Stimulated activated memory B cell treated with anti-CD40 and anti-IgM and Interleukin-4, amounts not matched to agents 10 μg/mL and 1 μg/mL and 100 μg/mL, for 72 hours (primary cell): ENCODE measurements around the gene GJC1.
"Not testable (repeated sequence)": the region's sequence is repeated elsewhere in the genome, so short reads cannot be mapped to it uniquely, and the experiment has no call there.

Experiments used
- ATAC-seq: fragments of 150-1000 bp; cut with Tn5 transposase; 2 replicates; pipeline ENCODE4 v1.10.0; 2021
- H3K27ac Mint-ChIP-seq: one replicate; pipeline ENCODE4 v1.8.0; 2022; ENCODE audit warnings: mild to moderate bottlenecking, mixed read lengths
- H3K27me3 Mint-ChIP-seq: one replicate; pipeline ENCODE4 v1.8.0; 2022; ENCODE audit warnings: mixed read lengths
- H3K36me3 Mint-ChIP-seq: one replicate; pipeline ENCODE4 v1.8.0; 2022; ENCODE audit warnings: mixed read lengths
- H3K4me1 Mint-ChIP-seq: one replicate; pipeline ENCODE4 v1.8.0; 2022; ENCODE audit warnings: mixed read lengths
- H3K4me3 Mint-ChIP-seq: one replicate; pipeline ENCODE4 v1.8.0; 2022; ENCODE audit warnings: mild to moderate bottlenecking, moderate library complexity, mixed read lengths
- H3K9me3 Mint-ChIP-seq: one replicate; pipeline ENCODE4 v1.8.0; 2022; ENCODE audit warnings: mixed read lengths

Gene GJC1

DNA sequence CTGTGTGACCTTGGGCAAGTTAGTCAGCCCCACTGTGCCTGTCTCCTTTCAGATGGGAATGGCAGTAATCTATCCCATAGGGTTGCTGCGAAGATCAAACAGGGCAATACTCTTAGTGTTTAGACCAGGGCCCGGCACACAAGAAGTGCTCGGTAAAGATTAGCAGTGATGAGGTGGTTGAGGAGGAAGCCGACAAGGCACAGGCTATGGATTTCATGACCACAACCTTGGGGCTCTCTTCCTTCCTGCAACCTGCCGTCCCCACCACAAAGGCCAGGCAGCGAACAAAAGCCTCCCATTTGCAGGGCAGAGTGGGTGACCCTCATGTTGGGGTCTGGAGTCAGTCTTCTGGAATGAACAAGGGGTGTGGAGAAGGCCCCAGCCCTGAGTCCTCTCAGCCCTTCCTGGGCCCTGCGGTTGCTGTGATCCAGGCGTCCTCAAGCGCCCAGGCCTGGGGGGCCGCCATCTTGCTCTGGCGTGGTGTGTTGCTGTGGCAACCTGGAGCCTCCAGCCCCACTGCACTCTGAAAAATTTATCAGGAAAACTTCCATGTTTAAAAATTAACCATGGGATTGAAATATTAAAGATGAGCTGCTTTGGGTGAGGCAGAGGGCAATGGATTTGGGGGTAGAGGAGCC is 61.5 kb downstream of the GJC1 start:
- H3K4me1 Mint-ChIP-seq = peaks cover 6% of the 10 kb centered on the region

DNA sequence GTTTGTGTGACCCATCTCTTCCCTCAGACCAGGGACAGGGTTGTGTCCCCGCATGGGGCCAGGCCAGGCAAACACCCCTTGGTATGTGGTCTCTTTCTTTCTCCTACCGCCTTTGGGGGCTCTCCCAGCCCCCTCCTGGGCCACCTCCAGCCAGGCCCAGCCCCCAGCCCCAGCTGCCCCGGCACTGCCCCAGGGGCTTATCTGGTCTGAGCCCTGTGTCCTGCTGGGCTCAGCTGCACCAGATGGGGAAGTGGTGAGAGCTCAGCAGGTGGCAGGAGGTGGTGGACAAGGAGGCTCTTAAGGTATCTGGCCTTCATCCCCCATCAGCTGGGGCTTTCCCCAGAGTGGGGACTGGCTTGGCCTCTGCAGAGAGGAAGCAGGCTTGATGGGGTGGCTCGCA is 62.6 kb downstream of the GJC1 start:
- no peak overlapping the region for H3K4me3 Mint-ChIP-seq
- H3K36me3 Mint-ChIP-seq = no peaks in the 10 kb centered on the region
- no peaks in the 10 kb centered on the region for H3K9me3 Mint-ChIP-seq
- H3K27me3 Mint-ChIP-seq = peaks cover 50% of the 10 kb centered on the region
- H3K27ac Mint-ChIP-seq = no peak overlapping the region
- peaks cover 6% of the 10 kb centered on the region for H3K4me1 Mint-ChIP-seq
- ATAC-seq = peak; percentile 50

More for the DNA sequence above, 61.5 kb downstream of the GJC1 start:
- ATAC-seq = no peak
- no peak overlapping the region for H3K4me3 Mint-ChIP-seq
- H3K36me3 Mint-ChIP-seq = no peaks in the 10 kb centered on the region
- peaks cover 57% of the 10 kb centered on the region for H3K27me3 Mint-ChIP-seq
- no peak overlapping the region for H3K27ac Mint-ChIP-seq
- H3K9me3 Mint-ChIP-seq = no peaks in the 10 kb centered on the region

DNA sequence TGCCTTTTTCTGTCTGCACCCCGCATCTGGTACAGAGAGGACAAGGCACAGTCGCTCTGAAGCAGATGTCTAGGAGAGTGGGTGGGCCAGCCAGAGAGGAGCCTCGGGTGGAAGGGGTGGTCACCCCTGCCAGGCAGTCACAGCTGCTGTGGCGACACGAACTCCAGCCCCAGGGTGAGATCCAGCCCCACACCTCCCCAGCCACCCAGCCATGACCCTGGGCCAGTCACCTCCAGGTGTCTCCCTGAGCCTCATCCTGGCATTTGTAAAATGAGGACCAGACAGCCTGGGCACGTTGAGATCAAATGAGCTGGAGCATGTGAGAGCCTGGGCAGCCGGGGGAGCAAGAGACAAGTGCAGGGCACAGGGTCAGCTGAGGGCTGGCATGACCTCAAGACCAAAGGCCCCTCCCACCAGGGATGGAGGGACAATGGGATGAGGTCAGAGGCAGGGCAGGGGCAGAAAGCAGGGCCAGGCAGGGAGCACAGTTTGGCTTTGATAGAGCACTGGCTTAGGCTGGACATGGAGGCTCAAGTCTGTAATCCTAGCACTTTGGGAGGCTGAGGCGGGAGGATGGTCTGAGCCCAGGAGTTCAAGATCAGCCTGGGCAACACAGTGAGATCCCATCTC is 63.6 kb downstream of the GJC1 start:
- Mint-ChIP-seq H3K36me3 (no peaks in the 10 kb centered on the region), H3K4me1 (peaks cover 6% of the 10 kb centered on the region), H3K27me3 (peaks cover 59% of the 10 kb centered on the region), H3K9me3 (no peaks in the 10 kb centered on the region), H3K27ac (no peak overlapping the region), H3K4me3 (no peak overlapping the region)
- no peak for ATAC-seq

DNA sequence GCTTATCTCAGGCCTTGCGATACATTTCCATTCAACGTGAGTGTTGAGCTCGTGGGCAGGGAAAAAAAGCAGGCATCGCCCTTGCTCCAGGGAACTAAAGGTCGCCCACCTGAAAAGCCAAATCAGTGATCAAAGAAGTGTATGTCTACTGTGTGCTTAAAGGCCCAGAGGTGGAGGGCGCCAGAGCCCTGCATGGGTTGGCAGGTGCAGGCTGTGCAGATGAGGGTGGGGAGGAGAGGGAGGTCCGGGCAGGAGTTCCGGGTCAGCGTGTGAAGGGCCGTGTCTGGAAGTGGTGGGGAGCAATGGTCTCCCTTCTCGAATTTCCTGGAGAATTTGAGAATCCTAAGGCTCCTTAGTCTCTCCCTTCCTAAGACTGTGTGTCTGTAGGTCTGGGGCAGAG is 64.1 kb downstream of the GJC1 start:
- no peak overlapping the region for H3K4me3 Mint-ChIP-seq
- H3K4me1 Mint-ChIP-seq = peaks cover 6% of the 10 kb centered on the region
- no peaks in the 10 kb centered on the region for H3K9me3 Mint-ChIP-seq
- no peak for ATAC-seq
- H3K27me3 Mint-ChIP-seq = peaks cover 65% of the 10 kb centered on the region
- H3K36me3 Mint-ChIP-seq = no peaks in the 10 kb centered on the region
- H3K27ac Mint-ChIP-seq = no peak overlapping the region

DNA sequence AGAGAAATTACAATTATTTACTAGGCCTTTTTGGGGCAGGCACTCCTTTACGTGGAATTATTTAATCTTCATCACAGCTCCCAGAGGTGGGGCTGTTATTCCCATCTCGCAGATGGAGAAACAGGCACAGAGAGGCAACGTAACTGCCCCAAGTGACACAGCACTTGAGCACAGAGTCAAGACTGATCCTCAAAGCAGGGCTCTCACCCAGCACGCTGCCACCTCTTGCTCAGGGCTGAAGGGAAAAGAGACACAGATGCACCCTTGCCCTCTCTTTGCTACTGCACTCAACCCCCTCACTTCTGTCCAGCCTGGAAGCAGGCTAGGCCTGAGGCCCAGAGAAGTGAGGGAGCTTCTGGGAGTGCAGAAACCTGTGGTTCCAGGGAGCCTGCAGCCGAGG is 66.9 kb downstream of the GJC1 start:
- no peak for ATAC-seq
- H3K27me3 Mint-ChIP-seq = peaks cover 62% of the 10 kb centered on the region

DNA sequence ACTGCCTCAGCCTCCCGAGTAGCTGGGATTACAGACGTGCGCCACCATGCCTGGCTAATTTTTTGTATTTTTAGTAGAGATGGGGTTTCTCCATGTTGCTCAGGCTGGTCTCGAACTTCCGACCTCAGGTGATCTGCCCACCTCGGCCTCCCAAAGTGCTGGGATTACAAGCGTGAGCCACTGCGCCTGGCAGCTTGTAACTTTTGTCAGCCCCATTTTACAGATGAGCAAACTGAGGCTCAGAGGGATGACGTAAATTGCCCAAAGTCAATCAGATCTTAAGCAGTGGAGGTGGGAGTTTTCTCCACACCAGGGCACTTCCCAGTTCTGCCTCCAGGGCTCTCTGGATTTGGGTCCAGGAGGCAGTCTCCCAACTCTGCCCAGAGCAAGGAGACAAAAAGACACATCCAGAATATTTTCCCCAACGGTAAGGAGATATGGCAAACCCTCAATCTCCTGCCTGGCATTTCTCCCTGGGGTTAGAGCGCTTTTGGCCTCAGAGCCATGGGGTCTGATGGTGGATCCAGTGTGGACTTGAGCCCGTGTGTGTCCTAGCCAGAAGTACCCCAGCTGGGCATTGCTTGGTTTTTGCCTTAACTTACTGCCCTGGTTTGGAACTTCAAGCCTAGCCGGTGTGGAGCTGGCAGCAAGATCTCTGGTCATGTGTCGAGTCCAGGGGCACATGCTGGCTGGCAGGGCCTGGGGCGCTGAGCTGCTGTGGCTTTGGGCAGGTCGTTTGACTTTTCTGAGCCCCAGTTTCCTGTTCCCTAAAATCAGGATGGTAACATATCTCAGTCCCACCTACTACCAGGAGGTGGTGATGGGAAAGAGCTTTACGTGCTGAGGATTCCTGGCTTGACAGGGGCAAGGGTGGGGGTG is 67.9 kb downstream of the GJC1 start:
- Mint-ChIP-seq H3K4me1 (no peaks in the 10 kb centered on the region), H3K27ac (no peak overlapping the region), H3K27me3 (peaks cover 65% of the 10 kb centered on the region), H3K4me3 (no peak overlapping the region), H3K36me3 (no peaks in the 10 kb centered on the region), H3K9me3 (no peaks in the 10 kb centered on the region)
- no peak for ATAC-seq

More for the DNA sequence above, 66.9 kb downstream of the GJC1 start:
- no peaks in the 10 kb centered on the region for H3K9me3 Mint-ChIP-seq
- H3K27ac Mint-ChIP-seq = no peak overlapping the region
- H3K36me3 Mint-ChIP-seq = no peaks in the 10 kb centered on the region
- H3K4me3 Mint-ChIP-seq = no peak overlapping the region
- peaks cover 6% of the 10 kb centered on the region for H3K4me1 Mint-ChIP-seq

DNA sequence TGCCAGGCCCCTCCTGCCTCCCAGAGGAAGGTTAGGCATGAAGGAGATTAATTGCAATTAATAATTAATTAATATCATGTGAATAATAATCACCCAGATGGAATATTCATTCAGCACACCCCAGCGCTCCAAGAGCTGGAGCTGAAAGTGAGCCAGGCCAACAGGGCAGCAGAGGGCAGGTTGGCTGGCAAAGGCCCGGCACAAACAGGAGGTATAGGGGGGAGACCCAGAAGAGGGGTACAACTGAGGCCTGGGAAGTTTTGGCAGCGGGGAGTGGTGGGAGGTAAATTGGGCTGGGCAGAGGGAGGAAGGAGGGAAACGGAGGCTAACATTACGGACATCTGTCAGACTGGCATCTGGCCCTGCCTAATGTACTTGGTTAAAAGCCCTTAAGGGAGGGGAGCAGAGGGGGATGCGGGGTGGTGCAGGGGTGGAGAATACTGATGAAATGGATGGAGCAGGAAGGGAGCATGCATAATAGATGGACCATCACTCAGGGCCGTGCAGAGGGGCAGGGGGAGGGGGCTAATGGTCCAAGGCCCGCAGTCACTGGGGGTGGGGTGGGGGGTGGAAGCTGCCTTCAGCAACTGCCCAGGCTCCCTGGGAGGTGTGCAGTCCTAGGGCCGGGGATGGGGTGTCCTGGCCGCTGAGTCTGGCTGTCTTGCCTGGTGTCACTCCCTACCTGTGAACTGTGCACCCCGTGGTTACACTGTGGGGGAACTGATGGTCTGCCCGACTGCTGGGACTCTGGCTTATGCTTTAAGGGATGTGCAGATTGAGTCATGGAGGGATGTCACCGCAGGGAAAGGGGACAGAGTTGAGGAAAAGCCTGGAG is 69.4 kb downstream of the GJC1 start:
- no peaks in the 10 kb centered on the region for H3K9me3 Mint-ChIP-seq
- ATAC-seq = no peak
- no peak overlapping the region for H3K27ac Mint-ChIP-seq
- H3K4me1 Mint-ChIP-seq = no peaks in the 10 kb centered on the region
- H3K36me3 Mint-ChIP-seq = no peaks in the 10 kb centered on the region
- peaks cover 57% of the 10 kb centered on the region for H3K27me3 Mint-ChIP-seq
- no peak overlapping the region for H3K4me3 Mint-ChIP-seq

DNA sequence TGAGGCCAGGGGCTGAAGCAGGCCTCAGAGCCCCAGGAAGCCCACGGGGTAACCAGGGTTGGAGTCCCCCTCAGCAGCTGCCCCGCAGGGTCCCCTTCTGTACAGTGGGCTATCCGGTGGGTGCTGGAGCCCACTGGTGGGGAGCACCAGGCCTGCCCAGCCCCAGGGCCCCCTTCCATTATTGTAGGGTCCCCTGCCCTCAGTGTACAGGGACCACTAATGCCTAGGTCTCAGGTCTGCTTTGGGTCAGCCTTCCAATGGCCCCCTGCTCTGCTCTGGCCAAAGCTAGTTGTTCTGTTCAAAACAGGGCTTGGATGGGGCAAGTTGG is 70.2 kb downstream of the GJC1 start:
- ATAC-seq = no peak
- H3K27me3 Mint-ChIP-seq = peaks cover 57% of the 10 kb centered on the region
- H3K9me3 Mint-ChIP-seq = no peaks in the 10 kb centered on the region
- H3K36me3 Mint-ChIP-seq = no peaks in the 10 kb centered on the region
- H3K4me1 Mint-ChIP-seq = no peaks in the 10 kb centered on the region
- no peak overlapping the region for H3K27ac Mint-ChIP-seq
- H3K4me3 Mint-ChIP-seq = no peak overlapping the region

DNA sequence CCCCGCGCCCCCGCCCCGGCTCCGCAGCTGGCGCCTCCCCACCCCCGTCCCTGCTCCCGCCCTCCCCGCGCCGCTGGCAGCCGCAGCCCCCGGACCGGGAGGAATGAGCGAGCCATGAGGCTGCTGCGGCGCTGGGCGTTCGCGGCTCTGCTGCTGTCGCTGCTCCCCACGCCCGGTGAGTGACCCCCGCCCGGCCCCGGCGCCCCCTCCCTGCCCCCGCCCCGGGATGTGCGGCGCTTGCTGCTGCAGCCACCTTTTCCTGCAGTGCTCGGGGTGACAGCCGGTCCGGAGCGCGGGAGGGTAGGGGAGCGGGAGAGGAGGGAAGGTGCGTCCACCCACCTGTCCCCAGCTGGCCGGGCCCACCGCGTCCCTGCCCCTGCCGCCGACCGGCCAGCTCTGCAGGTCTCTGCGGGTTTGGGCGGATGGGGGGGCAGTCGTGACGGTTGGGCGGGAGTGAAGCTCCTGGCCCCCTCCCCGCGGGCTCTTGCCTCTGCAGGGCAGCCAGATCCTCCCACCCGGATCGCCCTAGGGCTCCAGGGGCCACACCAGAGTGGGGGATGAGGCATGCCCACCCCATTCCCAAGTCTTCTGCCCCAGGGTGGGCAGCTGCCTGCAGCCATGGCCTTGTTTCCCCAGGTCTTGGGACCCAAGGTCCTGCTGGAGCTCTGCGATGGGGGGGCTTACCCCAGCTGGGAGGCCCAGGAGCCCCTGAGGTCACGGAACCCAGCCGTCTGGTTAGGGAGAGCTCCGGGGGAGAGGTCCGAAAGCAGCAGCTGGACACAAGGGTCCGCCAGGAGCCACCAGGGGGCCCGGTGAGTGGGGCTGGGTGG is 70.8 kb downstream of the GJC1 start:
- H3K27me3 Mint-ChIP-seq = peaks cover 56% of the 10 kb centered on the region
- H3K4me3 Mint-ChIP-seq = peak overlapping the region; percentile 39
- no peaks in the 10 kb centered on the region for H3K36me3 Mint-ChIP-seq
- ATAC-seq = peak; percentile 44
- no peaks in the 10 kb centered on the region for H3K9me3 Mint-ChIP-seq
- H3K27ac Mint-ChIP-seq = no peak overlapping the region
- no peaks in the 10 kb centered on the region for H3K4me1 Mint-ChIP-seq

DNA sequence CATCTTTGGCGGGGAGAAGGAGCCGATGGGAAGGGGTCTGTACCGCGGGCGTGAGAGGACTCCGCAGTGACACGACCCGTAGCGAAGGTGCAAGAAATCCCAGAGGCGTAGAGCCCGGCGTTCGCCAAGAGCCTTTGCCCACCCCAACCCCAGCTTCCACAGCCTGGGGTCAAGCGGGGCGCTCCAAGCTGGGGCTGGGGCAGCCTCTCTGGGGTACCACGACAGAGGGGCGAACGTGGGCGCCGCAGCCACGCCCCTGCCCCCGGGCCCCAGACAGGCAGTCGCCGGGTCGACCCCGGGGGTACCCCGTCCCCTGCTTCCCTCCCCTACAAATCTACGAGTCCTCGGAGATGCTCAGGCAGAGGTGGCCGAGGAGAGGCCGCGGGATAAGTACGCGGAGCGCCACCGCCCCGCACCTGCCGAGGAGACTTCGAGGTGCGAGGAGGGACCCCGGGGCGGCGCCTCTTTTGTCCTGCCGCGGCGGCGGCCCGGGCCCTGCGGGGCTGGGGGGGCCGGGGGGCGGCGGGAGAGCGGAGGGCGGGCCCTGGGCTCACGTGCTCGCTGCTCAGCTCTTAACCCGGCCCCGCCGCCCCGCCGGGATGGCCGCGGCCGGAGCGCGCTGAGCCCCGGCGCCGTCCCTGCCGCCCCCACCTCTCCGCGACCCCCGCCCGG is 71.5 kb downstream of the GJC1 start, which contains the start of gene ADAM11:
Gene ADAM11 (plus strand): TSS at position 575 of the 672 bp plus-strand sequence. CDS start 212 bp downstream, outside the sequence.
- H3K4me1 Mint-ChIP-seq = no peaks in the 10 kb centered on the region
- H3K9me3 Mint-ChIP-seq = no peaks in the 10 kb centered on the region
- H3K4me3 Mint-ChIP-seq = peak within 1 kb of the TSS; percentile 51
- H3K27ac Mint-ChIP-seq = no peak within 1 kb of the TSS
- H3K36me3 Mint-ChIP-seq = no peaks in the 10 kb centered on the region
- peaks cover 48% of the 10 kb centered on the region for H3K27me3 Mint-ChIP-seq
- peak; percentile 59 for ATAC-seq

DNA sequence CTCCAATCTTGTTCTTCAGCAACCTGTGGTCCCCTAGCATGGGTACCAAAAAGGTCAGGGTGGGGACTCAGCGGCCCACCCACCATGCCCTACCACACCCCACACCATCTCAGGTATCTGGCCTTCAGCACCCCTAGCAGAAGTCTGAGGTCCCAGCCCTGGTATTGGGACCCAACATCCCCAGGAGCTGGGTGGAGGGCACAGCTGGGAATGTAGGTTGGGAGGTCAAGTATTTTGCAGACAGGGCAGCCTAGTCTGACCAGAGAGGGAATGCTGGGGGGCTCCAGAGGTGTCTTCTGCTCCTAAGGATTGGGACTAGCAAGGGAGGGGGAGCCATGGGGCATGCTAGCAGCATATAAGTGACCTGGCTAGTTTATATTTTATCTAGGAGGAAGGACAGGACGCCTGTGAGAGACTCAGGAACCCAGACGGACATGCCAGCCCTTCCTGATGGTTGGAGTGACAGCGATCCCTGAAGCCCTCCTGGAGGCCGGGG is 72.1 kb downstream of the GJC1 start:
- Mint-ChIP-seq H3K27me3 (peaks cover 48% of the 10 kb centered on the region), H3K4me3 (peak overlapping the region; percentile 51), H3K4me1 (no peaks in the 10 kb centered on the region), H3K9me3 (no peaks in the 10 kb centered on the region), H3K36me3 (no peaks in the 10 kb centered on the region), H3K27ac (no peak overlapping the region)
- ATAC-seq = no peak

DNA sequence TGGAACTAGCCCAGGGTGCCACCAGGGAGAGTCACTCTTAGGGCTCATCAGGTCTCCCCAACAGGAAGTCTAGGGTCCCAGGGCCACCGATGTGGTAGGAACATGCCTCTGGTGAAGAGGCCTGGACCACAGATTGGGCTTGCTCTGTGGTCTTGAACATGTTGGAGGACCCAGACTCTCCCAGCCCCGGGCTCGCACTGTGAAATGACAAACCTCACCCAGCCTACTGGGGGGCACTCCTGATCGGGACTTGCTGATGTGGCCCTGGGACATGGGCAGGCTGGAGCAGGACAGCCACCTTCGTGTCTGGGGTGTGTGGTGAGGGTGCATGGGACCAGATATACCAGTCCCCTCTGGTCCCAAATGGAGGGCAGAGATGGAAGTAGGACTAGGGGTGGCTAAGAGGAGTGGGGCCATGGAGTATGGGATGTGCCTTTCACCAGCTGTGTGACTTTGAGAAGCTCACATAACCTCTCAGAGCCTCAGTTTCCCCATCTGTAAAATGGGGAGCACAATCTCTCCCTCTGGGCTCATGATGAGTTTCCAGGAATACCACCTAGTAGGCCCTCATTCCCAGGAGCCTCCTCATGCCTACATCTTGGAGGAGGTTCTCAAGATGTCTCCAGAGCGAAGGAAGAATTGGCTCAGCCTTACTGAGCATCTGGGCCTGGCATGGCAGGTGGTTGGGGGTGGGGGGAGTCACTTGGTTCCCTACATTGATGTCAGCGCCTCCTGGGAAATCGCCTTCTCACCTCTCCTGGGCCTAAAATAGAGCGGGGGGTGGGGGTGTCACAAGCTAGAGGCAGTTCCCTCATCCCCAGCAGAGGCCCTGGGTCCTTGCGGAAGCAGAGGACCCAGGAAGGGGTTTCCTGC is 72.8 kb downstream of the GJC1 start:
- no peak for ATAC-seq
- H3K36me3 Mint-ChIP-seq = no peaks in the 10 kb centered on the region
- no peaks in the 10 kb centered on the region for H3K4me1 Mint-ChIP-seq
- H3K27me3 Mint-ChIP-seq = peaks cover 46% of the 10 kb centered on the region
- no peak overlapping the region for H3K27ac Mint-ChIP-seq
- H3K9me3 Mint-ChIP-seq = no peaks in the 10 kb centered on the region
- no peak overlapping the region for H3K4me3 Mint-ChIP-seq

DNA sequence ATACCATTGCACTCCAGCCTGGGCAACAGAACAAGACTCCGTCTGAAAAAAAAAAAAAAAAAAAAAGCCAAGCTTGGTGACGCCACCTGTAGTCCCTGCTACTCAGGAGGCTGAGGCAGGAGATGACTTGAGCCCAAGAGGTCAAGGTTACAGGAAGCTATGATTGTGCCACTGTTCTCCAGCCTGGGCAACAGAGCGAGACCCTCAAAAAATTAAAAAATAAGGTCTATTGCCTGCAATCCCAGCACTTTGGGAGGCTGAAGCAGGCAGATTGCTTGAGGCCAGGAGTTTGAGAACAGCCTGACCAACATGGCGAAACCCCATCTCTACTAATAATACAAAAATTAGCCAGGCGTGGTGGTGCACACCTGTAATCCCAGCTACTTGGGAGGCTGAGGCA is 74.9 kb downstream of the GJC1 start:
- Mint-ChIP-seq H3K36me3 (peaks cover 18% of the 10 kb centered on the region), H3K27me3 (peaks cover 25% of the 10 kb centered on the region)
- not testable (repeated sequence) for H3K4me3 Mint-ChIP-seq, H3K9me3 Mint-ChIP-seq, ATAC-seq, H3K27ac Mint-ChIP-seq, H3K4me1 Mint-ChIP-seq
